ENCODE data around the gene FASN. TPM values are rescaled to one million over a fixed set of nuclear protein-coding genes. Genes with fewer than 3 reads are reported as not detected.

FASN gene
- polyA plus RNA-seq, 2 of the 4 experiments (the other 2 are of a cell fraction) = 12.9 to 169 TPM

GRCh38 chr17:82047914-82048570 lies 50.0 kb downstream of the FASN start:
- CTCF ChIA-PET = interaction anchor here (0.8 to 4.1 kb wide), 5 partner anchors 9 to 88 kb away, joined by 3 to 31 read pairs (median 4); partner anchors contain the start of gene DCXR
- DNase-seq (ENCODE audit: low read depth in 1 of 2, low spot score in 1 of 2) (no peak), ATAC-seq (no peak), FAIRE-seq (no peak)
- no peaks in the 10 kb centered on the region for H3K9me3 ChIP-seq
- no peak overlapping the region for H3K4me2 ChIP-seq
- POLR2A ChIA-PET = no interaction called here
- WGBS (ENCODE audit: missing lambda C conversion rate) = 90% methylated on average over 19 of the region's 25 CpGs
- peaks cover 10% of the 10 kb centered on the region; the same call in 2 of the 3 replicates for H3K4me1 ChIP-seq
- H3K4me3 ChIP-seq = no peak overlapping the region
- no peak overlapping the region for H3K27ac ChIP-seq
- TF ChIP-seq MAZ (IDR thresholded peaks at IDR 0.05; ENCODE audit: borderline replicate concordance, low read depth, low read length) = no peak
- no peak for TF ChIP-seq NFE2L2 (conservative IDR thresholded peaks at IDR 0.05; ENCODE audit: low read length)

- H3K9me3 ChIP-seq = no peaks in the 10 kb centered on the region
- WGBS (ENCODE audit: missing lambda C conversion rate) = 90% methylated on average over 24 of the region's 24 CpGs
- TF ChIP-seq ZSCAN20 (CRISPR knock-in tag; IDR thresholded peaks at IDR 0.05) = no peak
- no peak for TF ChIP-seq ZC3H11A (IDR thresholded peaks at IDR 0.05)
- no peak for TF ChIP-seq MAZ (IDR thresholded peaks at IDR 0.05; ENCODE audit: borderline replicate concordance, low read depth, low read length)
- no peak for TF ChIP-seq CBX2 (IDR thresholded peaks at IDR 0.05; ENCODE audit: borderline replicate concordance, low read depth)
- TF ChIP-seq NPAS2 (CRISPR knock-in tag; IDR thresholded peaks at IDR 0.05; ENCODE audit: borderline replicate concordance) = no peak
- TF ChIP-seq SREBF2 (IDR thresholded peaks at IDR 0.05) = no peak
- no peak for TF ChIP-seq CHD2 (IDR thresholded peaks at IDR 0.05; ENCODE audit: low read length, partially characterized antibody)
- no peak for TF ChIP-seq POLR2A (IDR thresholded peaks at IDR 0.05; ENCODE audit: low read length)
- TF ChIP-seq RNF2 (IDR thresholded peaks at IDR 0.05; ENCODE audit: borderline replicate concordance, low read depth) = no peak
- no peak for TF ChIP-seq NFE2L2 (conservative IDR thresholded peaks at IDR 0.05; ENCODE audit: low read length)
- TF ChIP-seq CBX8 (IDR thresholded peaks at IDR 0.05) = no peak
- TF ChIP-seq HOXB13 (CRISPR knock-in tag; IDR thresholded peaks at IDR 0.05; ENCODE audit: low read depth) = no peak
- no peak for TF ChIP-seq USF2 (IDR thresholded peaks at IDR 0.05)
- TF ChIP-seq CEBPB (IDR thresholded peaks at IDR 0.05) = no peak
- TF ChIP-seq HMGXB4 (CRISPR knock-in tag; IDR thresholded peaks at IDR 0.05; ENCODE audit: borderline replicate concordance) = no peak
- TF ChIP-seq HDAC2 (IDR thresholded peaks at IDR 0.05) = no peak
- TF ChIP-seq EHMT2 (IDR thresholded peaks at IDR 0.05; ENCODE audit: low read depth) = no peak
- no peak overlapping the region for H3K27ac ChIP-seq
- ChIA-PET POLR2A (no interaction called here), CTCF (interaction anchor here (0.8 to 4.1 kb wide), 6 partner anchors 9 to 88 kb away, joined by 3 to 31 read pairs (median 5); partner anchors contain the start of gene DCXR)
- ATAC-seq (no peak), DNase-seq (ENCODE audit: low read depth in 1 of 2, low spot score in 1 of 2) (no peak), FAIRE-seq (no peak)
- H3K4me2 ChIP-seq = no peak overlapping the region
- H3K4me3 ChIP-seq = no peak overlapping the region
- peaks cover 7% of the 10 kb centered on the region; the same call in 1 of the 3 replicates for H3K4me1 ChIP-seq
These were observed 50.7 kb downstream of the FASN start for GRCh38 chr17:82047379-82047778.

GRCh38 chr17:82046903-82047302 lies 51.1 kb downstream of the FASN start:
- ChIA-PET POLR2A (no interaction called here), CTCF (interaction anchor here (1.2 to 5.2 kb wide), 3 partner anchors 9 to 87 kb away, joined by 4 to 32 read pairs (median 6); partner anchors contain the start of genes DCXR and RAC3)
- no peak for DNase-seq (ENCODE audit: low read depth in 1 of 2, low spot score in 1 of 2)
- no peak for TF ChIP-seq HES2 (IDR thresholded peaks at IDR 0.05)
- no peak for TF ChIP-seq HOXA7 (CRISPR knock-in tag; IDR thresholded peaks at IDR 0.05)
- no peak for TF ChIP-seq ESRRA (IDR thresholded peaks at IDR 0.05; ENCODE audit: borderline replicate concordance, low read length)
- TF ChIP-seq RARB (CRISPR knock-in tag; IDR thresholded peaks at IDR 0.05) = no peak
- no peak for TF ChIP-seq POLR2AphosphoS2 (conservative IDR thresholded peaks at IDR 0.05; ENCODE audit: low read length)
- no peak for TF ChIP-seq MAFK (IDR thresholded peaks at IDR 0.05; ENCODE audit: partially characterized antibody)
- TF ChIP-seq HDAC2 (IDR thresholded peaks at IDR 0.05) = no peak
- TF ChIP-seq FOSB (CRISPR knock-in tag; IDR thresholded peaks at IDR 0.05) = no peak
- no peak for TF ChIP-seq FOXS1 (CRISPR knock-in tag; IDR thresholded peaks at IDR 0.05)
- TF ChIP-seq GATA3 (IDR thresholded peaks at IDR 0.05; ENCODE audit: borderline replicate concordance) = no peak
- TF ChIP-seq ZC3H11A (IDR thresholded peaks at IDR 0.05) = no peak
- no peak for TF ChIP-seq CBX2 (IDR thresholded peaks at IDR 0.05; ENCODE audit: borderline replicate concordance, low read depth)
- no peak for TF ChIP-seq NFE2L2 (conservative IDR thresholded peaks at IDR 0.05; ENCODE audit: low read length)
- no peak for TF ChIP-seq BCL3 (IDR thresholded peaks at IDR 0.05)
- no peak for TF ChIP-seq ATOH8 (CRISPR knock-in tag; IDR thresholded peaks at IDR 0.05; ENCODE audit: low read depth)
- TF ChIP-seq NPAS2 (CRISPR knock-in tag; IDR thresholded peaks at IDR 0.05; ENCODE audit: borderline replicate concordance) = no peak
- no peak for TF ChIP-seq TFCP2L1 (CRISPR knock-in tag; IDR thresholded peaks at IDR 0.05)
- TF ChIP-seq HEYL (CRISPR knock-in tag; IDR thresholded peaks at IDR 0.05) = no peak

More at GRCh38 chr17:82046903-82047302, 51.1 kb downstream of the FASN start:
- 92% methylated on average over 21 of the region's 21 CpGs for WGBS (ENCODE audit: missing lambda C conversion rate)
- Histone ChIP-seq H3K27ac (no peak overlapping the region), H3K9me3 (no peaks in the 10 kb centered on the region), H3K4me2 (no peak overlapping the region), H3K4me1 (peaks cover 7% of the 10 kb centered on the region; the same call in 1 of the 3 replicates), H3K4me3 (no peak overlapping the region)
- ATAC-seq = no peak
- FAIRE-seq = no peak

All from A549 (cell line).